HCT116 (cell line): ENCODE measurements around the gene C1orf159. TPM values are rescaled to one million over a fixed set of nuclear protein-coding genes. Genes with fewer than 3 reads are reported as not detected.

Source experiments
- ATAC-seq: fragments of 200-7000 bp; cut with Tn5 transposase; 2 replicates; pipeline ENCODE4 v1.9.1; 2020; ENCODE audit warnings: mild to moderate bottlenecking, moderate library complexity
- BruUV-seq: library from RNA; stranded (reverse); fragments of 400-500 nt; replicated peaks from 2 replicates; lab custom pipeline; 2021; lab: Mats Ljungman, UMichigan
- CTCF ChIA-PET: fragments of 300-600 bp; sonication (Branson Sonifier 250); formaldehyde crosslinking; loops from one replicate; lab custom pipeline; 2021; ENCODE audit warnings: antibody characterized with exemption; lab: Charles Lee
- POLR2A ChIA-PET: fragments of 300-600, 350-600 bp; sonication (Branson Sonifier 250); formaldehyde crosslinking; loops from one replicate; lab custom pipeline; 2021; ENCODE audit warnings: antibody characterized with exemption; lab: Charles Lee
- RAD21 ChIA-PET, 2 experiments: fragments of 300-600 bp; sonication (Branson Sonifier 250); formaldehyde crosslinking; loops; one replicate each; lab custom pipeline; 2023; ENCODE audit warnings: low total read pairs in 2 of 2; ENCODE audit not compliant: uncharacterized antibody in 2 of 2, unreplicated experiment in 2 of 2, low non-redundant PET in 1 of 2; lab: Charles Lee
- DNase-seq: peaks from one replicate; pipeline ENCODE4 v3.0.0-alpha.2; 2010; ENCODE audit warnings: low read depth, low spot score
- H2AFZ ChIP-seq: fragments of 200-600 bp; shearing (Covaris generic), sonication (generic); 2 replicates; pipeline ENCODE4 v1.6.1; 2017; ENCODE audit warnings: low read depth, mixed run types, mixed read lengths, antibody characterized with exemption, low read length; ENCODE audit not compliant: poor library complexity, severe bottlenecking
- H3K27ac ChIP-seq: 2 replicates; pipeline ENCODE4 v1.5.1; 2012; ENCODE audit warnings: low read depth, low read length
- H3K27me3 ChIP-seq: fragments of 200-600 bp; sonication (generic); 2 replicates; pipeline ENCODE4 v1.6.1; 2016; ENCODE audit warnings: mixed run types, low read length, mixed read lengths; ENCODE audit not compliant: insufficient read depth
- H3K36me3 ChIP-seq, 2 experiments: fragments of 200-500 bp in 1 of 2; fragments of 200-600 bp in 1 of 2; sonication (Bioruptor generic) in 1 of 2; sonication (generic) in 1 of 2; 2 replicates each; pipeline versions ENCODE4 v1.5.1 to v1.6.1; 2014 to 2016; ENCODE audit warnings: low read length in 2 of 2, inconsistent platforms in 1 of 2, mixed read lengths in 1 of 2, mixed run types in 1 of 2; ENCODE audit not compliant: insufficient read depth in 2 of 2, control insufficient read depth in 1 of 2
- H3K4me1 ChIP-seq, 2 experiments: fragments of 200-600 bp in 1 of 2; sonication (generic) in 1 of 2; 2 replicates each; pipeline versions ENCODE4 v1.5.1 to v1.6.1; 2012 to 2017; ENCODE audit warnings: low read length in 2 of 2, inconsistent platforms in 1 of 2, mild to moderate bottlenecking in 1 of 2, mixed read lengths in 1 of 2, mixed run types in 1 of 2, moderate library complexity in 1 of 2; ENCODE audit not compliant: insufficient read depth in 2 of 2, control insufficient read depth in 1 of 2
- H3K4me2 ChIP-seq: fragments of 200-600 bp; sonication (generic); 2 replicates; pipeline ENCODE4 v1.6.1; 2017; ENCODE audit warnings: mixed run types, low read length, mixed read lengths
- H3K4me3 ChIP-seq, 2 experiments: fragments of 200-600 bp in 1 of 2; sonication (generic) in 1 of 2; replicated peaks in 1 of 2; 2 replicates each; pipeline ENCODE4 v1.5.1; 2011 to 2016; ENCODE audit warnings: low read length in 2 of 2, control low read depth in 1 of 2, low read depth in 1 of 2, mild to moderate bottlenecking in 1 of 2, mixed read lengths in 1 of 2, mixed run types in 1 of 2
- H3K79me2 ChIP-seq: fragments of 200-600 bp; sonication (generic); 2 replicates; pipeline ENCODE4 v1.6.1; 2017; ENCODE audit warnings: mild to moderate bottlenecking, mixed run types, low read length, moderate library complexity, mixed read lengths; ENCODE audit not compliant: insufficient read depth
- H3K9ac ChIP-seq: fragments of 200-600 bp; sonication (generic); 2 replicates; pipeline ENCODE4 v1.6.1; 2016; ENCODE audit warnings: low read length, mixed read lengths
- H3K9me2 ChIP-seq: fragments of 200-600 bp; sonication (generic), shearing (Covaris generic); 2 replicates; pipeline ENCODE4 v1.6.1; 2017; ENCODE audit warnings: mixed run types, mild to moderate bottlenecking, moderate library complexity; ENCODE audit not compliant: insufficient read depth
- H3K9me3 ChIP-seq, 2 experiments: fragments of 200-500 bp in 1 of 2; fragments of 200-600 bp in 1 of 2; sonication (Bioruptor generic) in 1 of 2; sonication (generic) in 1 of 2; 2 replicates each; pipeline ENCODE4 v1.6.1; 2014 to 2017; ENCODE audit warnings: low read length in 2 of 2, mixed read lengths in 2 of 2, inconsistent platforms in 1 of 2, low read depth in 1 of 2, mild to moderate bottlenecking in 1 of 2, mixed run types in 1 of 2, moderate library complexity in 1 of 2; ENCODE audit not compliant: control insufficient read depth in 1 of 2, insufficient read depth in 1 of 2
- H4K20me1 ChIP-seq: fragments of 200-600 bp; sonication (generic), shearing (Covaris generic); 2 replicates; pipeline ENCODE4 v1.6.1; 2017; ENCODE audit warnings: mixed run types, mild to moderate bottlenecking, moderate library complexity; ENCODE audit not compliant: insufficient read depth
- CBX3 ChIP-seq: IDR thresholded peaks from 2 replicates; pipeline ENCODE4 v1.6.1; 2012; ENCODE audit warnings: low read depth
- EGR1 ChIP-seq: IDR thresholded peaks from 2 replicates; pipeline ENCODE4 v1.6.1; 2012; ENCODE audit warnings: low read depth
- FOSL1 ChIP-seq: IDR thresholded peaks from 2 replicates; pipeline ENCODE4 v1.6.1; 2012; ENCODE audit warnings: low read depth
- POLR2A ChIP-seq: IDR thresholded peaks from 2 replicates; pipeline ENCODE4 v1.7.0; 2011; ENCODE audit warnings: borderline replicate concordance; ENCODE audit not compliant: insufficient read depth, insufficient read length; ENCODE audit errors: extremely low read depth
- POLR2AphosphoS5 ChIP-seq: IDR thresholded peaks from 2 replicates; pipeline ENCODE4 v1.6.1; 2011; ENCODE audit warnings: mild to moderate bottlenecking, low read depth, low read length, moderate library complexity
- RAD21 ChIP-seq: IDR thresholded peaks from 2 replicates; pipeline ENCODE4 v1.6.1; 2012; ENCODE audit warnings: low read depth, mild to moderate bottlenecking
- SIN3A ChIP-seq: IDR thresholded peaks from 2 replicates; pipeline ENCODE4 v1.6.1; 2012; ENCODE audit warnings: low read depth
- SP1 ChIP-seq: IDR thresholded peaks from 2 replicates; pipeline ENCODE4 v1.6.1; 2012; ENCODE audit warnings: low read depth
- YY1 ChIP-seq: IDR thresholded peaks from 2 replicates; pipeline ENCODE4 v1.6.1; 2011; ENCODE audit warnings: low read length, low read depth, moderate library complexity, mild to moderate bottlenecking; ENCODE audit not compliant: insufficient replicate concordance; ENCODE audit errors: extremely low read depth
- intact Hi-C: fragments of 100-400 bp; cut with micrococcal nuclease; formaldehyde crosslinking; loops from 2 replicates; pipeline ENCODE4 v1.10.0; 2022
- total RNA-seq: library from RNA; stranded (reverse); gene quantifications from one replicate; pipeline ENCODE4 v1.2.1, GENCODE V29; 2021; ENCODE audit not compliant: unreplicated experiment
- TF ChIP-seq, protein P1 (sequence below): IDR thresholded peaks from 2 replicates; pipeline ENCODE4 v1.6.1; 2012; ENCODE audit warnings: low read depth
- TF ChIP-seq, protein P2 (sequence below): IDR thresholded peaks from 2 replicates; pipeline ENCODE4 v1.6.1; 2012
- TF ChIP-seq, protein P3 (sequence below), 3 experiments: fragments of 200-600 bp in 1 of 3; sonication (generic) in 1 of 3; IDR thresholded peaks in 2 of 3; conservative IDR thresholded peaks in 1 of 3; 2 replicates each; pipeline ENCODE4 v1.5.1; 2012 to 2017; ENCODE audit warnings: low read depth in 2 of 3, low read length in 2 of 3, antibody characterized with exemption in 1 of 3, borderline replicate concordance in 1 of 3, control low read depth in 1 of 3, mild to moderate bottlenecking in 1 of 3, mixed read lengths in 1 of 3, mixed run types in 1 of 3, moderate library complexity in 1 of 3; ENCODE audit not compliant: insufficient read depth in 1 of 3
- TF ChIP-seq, protein P4 (sequence below): IDR thresholded peaks from 2 replicates; pipeline ENCODE4 v1.6.1; 2011; ENCODE audit warnings: mild to moderate bottlenecking, low read length, moderate library complexity; ENCODE audit not compliant: insufficient replicate concordance; ENCODE audit errors: extremely low read depth
- TF ChIP-seq, protein P5 (sequence below): IDR thresholded peaks from 2 replicates; pipeline ENCODE4 v1.6.1; 2012

Gene C1orf159
- total RNA-seq, 1 experiment from 2014 or later: 22.7 TPM

DNA sequence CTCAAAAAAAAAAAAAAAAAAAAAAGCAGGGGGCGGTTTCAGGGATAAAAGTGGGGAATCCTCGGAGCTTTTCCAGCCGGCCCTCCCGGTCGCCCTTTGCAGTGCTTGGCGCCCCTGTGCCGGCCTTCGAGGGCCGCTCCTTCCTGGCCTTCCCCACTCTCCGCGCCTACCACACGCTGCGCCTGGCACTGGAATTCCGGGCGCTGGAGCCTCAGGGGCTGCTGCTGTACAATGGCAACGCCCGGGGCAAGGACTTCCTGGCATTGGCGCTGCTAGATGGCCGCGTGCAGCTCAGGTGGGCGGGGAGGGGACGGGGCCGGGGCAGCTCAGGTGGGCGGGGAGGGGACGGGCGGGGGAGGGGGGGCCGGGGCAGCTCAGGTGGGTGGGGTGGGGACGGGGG, 67.1 kb downstream of the C1orf159 start (continued):
- TF ChIP-seq, protein P1, sequence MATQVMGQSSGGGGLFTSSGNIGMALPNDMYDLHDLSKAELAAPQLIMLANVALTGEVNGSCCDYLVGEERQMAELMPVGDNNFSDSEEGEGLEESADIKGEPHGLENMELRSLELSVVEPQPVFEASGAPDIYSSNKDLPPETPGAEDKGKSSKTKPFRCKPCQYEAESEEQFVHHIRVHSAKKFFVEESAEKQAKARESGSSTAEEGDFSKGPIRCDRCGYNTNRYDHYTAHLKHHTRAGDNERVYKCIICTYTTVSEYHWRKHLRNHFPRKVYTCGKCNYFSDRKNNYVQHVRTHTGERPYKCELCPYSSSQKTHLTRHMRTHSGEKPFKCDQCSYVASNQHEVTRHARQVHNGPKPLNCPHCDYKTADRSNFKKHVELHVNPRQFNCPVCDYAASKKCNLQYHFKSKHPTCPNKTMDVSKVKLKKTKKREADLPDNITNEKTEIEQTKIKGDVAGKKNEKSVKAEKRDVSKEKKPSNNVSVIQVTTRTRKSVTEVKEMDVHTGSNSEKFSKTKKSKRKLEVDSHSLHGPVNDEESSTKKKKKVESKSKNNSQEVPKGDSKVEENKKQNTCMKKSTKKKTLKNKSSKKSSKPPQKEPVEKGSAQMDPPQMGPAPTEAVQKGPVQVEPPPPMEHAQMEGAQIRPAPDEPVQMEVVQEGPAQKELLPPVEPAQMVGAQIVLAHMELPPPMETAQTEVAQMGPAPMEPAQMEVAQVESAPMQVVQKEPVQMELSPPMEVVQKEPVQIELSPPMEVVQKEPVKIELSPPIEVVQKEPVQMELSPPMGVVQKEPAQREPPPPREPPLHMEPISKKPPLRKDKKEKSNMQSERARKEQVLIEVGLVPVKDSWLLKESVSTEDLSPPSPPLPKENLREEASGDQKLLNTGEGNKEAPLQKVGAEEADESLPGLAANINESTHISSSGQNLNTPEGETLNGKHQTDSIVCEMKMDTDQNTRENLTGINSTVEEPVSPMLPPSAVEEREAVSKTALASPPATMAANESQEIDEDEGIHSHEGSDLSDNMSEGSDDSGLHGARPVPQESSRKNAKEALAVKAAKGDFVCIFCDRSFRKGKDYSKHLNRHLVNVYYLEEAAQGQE: no peak
- TF ChIP-seq, protein P2, sequence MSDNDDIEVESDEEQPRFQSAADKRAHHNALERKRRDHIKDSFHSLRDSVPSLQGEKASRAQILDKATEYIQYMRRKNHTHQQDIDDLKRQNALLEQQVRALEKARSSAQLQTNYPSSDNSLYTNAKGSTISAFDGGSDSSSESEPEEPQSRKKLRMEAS: no peak
- TF ChIP-seq, protein P3, sequence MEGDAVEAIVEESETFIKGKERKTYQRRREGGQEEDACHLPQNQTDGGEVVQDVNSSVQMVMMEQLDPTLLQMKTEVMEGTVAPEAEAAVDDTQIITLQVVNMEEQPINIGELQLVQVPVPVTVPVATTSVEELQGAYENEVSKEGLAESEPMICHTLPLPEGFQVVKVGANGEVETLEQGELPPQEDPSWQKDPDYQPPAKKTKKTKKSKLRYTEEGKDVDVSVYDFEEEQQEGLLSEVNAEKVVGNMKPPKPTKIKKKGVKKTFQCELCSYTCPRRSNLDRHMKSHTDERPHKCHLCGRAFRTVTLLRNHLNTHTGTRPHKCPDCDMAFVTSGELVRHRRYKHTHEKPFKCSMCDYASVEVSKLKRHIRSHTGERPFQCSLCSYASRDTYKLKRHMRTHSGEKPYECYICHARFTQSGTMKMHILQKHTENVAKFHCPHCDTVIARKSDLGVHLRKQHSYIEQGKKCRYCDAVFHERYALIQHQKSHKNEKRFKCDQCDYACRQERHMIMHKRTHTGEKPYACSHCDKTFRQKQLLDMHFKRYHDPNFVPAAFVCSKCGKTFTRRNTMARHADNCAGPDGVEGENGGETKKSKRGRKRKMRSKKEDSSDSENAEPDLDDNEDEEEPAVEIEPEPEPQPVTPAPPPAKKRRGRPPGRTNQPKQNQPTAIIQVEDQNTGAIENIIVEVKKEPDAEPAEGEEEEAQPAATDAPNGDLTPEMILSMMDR (IDR thresholded peaks at IDR 0.05 in 2 of 3, conservative IDR thresholded peaks at IDR 0.05 in 1 of 3; ENCODE audit: borderline replicate concordance in 1 of 3, insufficient read depth in 1 of 3, low read depth in 2 of 3, low read length in 2 of 3): no peak
- TF ChIP-seq RAD21: no peak
- no peak for TF ChIP-seq YY1
- TF ChIP-seq EGR1: no peak

DNA sequence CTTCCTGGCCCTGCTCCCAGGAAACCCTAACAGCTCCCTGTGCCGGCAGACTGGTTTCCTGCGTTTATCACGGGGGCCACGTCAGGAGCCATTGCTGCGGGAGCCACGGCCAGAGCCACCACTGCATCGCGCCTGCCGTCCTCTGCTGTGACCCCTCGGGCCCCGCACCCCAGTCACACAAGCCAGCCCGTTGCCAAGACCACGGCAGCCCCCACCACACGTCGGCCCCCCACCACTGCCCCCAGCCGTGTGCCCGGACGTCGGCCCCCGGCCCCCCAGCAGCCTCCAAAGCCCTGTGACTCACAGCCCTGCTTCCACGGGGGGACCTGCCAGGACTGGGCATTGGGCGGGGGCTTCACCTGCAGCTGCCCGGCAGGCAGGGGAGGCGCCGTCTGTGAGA, 67.9 kb downstream of the C1orf159 start:
- intact Hi-C loops: no loop called here
- POLR2A ChIA-PET: no interaction called here
- DNase-seq: no peak
- Histone ChIP-seq H3K27ac (no peak overlapping the region), H3K9me3 (no peaks in the 10 kb centered on the region), H2AFZ (no peak overlapping the region), H3K4me2 (no peak overlapping the region), H3K79me2 (peaks cover 4% of the 10 kb centered on the region; the same call in 1 of the 2 replicates), H3K27me3 (no peaks in the 10 kb centered on the region), H3K36me3 (peaks cover 16 to 40% of the 10 kb centered on the region in 2 experiments; a peak in 3 of 4 replicates), H3K4me1 (no peaks in the 10 kb centered on the region), H3K9ac (no peak overlapping the region), H3K9me2 (no peaks in the 10 kb centered on the region), H4K20me1 (no peaks in the 10 kb centered on the region), H3K4me3 (no peak overlapping the region)
- ATAC-seq: no peak
- RAD21 ChIA-PET: no interaction called here
- CTCF ChIA-PET: no interaction called here
- no TSS peak for BruUV-seq
- TF ChIP-seq SIN3A: no peak
- TF ChIP-seq, protein P4, sequence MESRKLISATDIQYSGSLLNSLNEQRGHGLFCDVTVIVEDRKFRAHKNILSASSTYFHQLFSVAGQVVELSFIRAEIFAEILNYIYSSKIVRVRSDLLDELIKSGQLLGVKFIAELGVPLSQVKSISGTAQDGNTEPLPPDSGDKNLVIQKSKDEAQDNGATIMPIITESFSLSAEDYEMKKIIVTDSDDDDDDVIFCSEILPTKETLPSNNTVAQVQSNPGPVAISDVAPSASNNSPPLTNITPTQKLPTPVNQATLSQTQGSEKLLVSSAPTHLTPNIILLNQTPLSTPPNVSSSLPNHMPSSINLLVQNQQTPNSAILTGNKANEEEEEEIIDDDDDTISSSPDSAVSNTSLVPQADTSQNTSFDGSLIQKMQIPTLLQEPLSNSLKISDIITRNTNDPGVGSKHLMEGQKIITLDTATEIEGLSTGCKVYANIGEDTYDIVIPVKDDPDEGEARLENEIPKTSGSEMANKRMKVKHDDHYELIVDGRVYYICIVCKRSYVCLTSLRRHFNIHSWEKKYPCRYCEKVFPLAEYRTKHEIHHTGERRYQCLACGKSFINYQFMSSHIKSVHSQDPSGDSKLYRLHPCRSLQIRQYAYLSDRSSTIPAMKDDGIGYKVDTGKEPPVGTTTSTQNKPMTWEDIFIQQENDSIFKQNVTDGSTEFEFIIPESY: no peak
- TF ChIP-seq SP1: no peak
- TF ChIP-seq, protein P3 (IDR thresholded peaks at IDR 0.05 in 2 of 3, conservative IDR thresholded peaks at IDR 0.05 in 1 of 3; ENCODE audit: borderline replicate concordance in 1 of 3, insufficient read depth in 1 of 3, low read depth in 2 of 3, low read length in 2 of 3): no peak
- TF ChIP-seq CBX3: no peak
- TF ChIP-seq POLR2AphosphoS5: no peak
- no peak for TF ChIP-seq POLR2A
- TF ChIP-seq FOSL1: no peak
- TF ChIP-seq, protein P5, sequence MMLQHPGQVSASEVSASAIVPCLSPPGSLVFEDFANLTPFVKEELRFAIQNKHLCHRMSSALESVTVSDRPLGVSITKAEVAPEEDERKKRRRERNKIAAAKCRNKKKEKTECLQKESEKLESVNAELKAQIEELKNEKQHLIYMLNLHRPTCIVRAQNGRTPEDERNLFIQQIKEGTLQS: no peak
- no peak for TF ChIP-seq YY1
